ENCODE results near the gene ANKEF1.
A peak's percentile ranks its signal among the peaks of the same experiment; 100 is the strongest.
"Not testable (repeated sequence)": the region's sequence is repeated elsewhere in the genome, so short reads cannot be mapped to it uniquely, and the experiment has no call there.

ANKEF1 gene

DNA sequence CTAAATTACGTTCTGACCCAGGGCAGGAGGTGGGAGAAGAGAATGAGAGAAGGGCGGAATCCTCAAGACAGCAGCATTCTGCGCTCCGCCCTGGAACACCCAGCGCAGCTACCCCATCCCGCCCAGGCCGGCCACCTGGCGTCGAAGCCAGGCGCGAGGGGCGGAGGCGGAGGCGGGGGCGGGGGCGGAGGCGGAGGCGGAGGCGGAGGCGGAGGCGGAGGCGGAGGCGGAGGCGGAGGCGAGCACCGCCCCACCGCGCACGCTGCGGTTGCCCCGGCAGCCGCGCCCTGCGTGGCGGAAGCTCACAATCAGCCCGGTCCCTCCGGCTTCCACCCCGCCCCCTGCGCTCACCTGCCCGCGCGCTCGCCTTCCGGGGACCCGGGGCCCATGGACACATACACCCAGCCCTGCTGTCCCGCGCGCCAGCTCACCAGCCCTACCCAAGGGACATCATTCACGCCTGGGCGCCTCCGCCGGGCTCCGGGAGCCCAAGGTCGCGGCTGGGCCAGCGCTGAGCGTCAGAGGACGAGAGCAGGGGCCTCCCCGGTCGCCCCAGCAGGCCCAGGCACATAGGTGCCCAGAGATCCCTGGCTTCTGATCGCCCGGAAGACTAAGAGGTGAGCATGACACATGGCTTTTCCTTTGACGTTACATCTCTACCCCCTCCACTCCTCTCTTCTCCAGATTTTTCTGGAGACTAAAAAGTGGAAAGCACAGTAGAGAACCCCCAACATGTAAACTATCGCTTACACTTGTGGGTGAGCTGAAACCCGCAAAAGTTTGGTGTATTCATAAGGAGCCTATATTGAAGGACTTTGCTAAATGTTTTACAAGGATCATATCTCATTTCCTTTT is at the start of gene ANKEF1:
Gene ANKEF1 (plus strand): TSS at position 271 of the 855 bp plus-strand sequence. CDS start 3,315 bp downstream, outside the sequence.
- DNase-seq = peak; percentile 37 to 53

DNA sequence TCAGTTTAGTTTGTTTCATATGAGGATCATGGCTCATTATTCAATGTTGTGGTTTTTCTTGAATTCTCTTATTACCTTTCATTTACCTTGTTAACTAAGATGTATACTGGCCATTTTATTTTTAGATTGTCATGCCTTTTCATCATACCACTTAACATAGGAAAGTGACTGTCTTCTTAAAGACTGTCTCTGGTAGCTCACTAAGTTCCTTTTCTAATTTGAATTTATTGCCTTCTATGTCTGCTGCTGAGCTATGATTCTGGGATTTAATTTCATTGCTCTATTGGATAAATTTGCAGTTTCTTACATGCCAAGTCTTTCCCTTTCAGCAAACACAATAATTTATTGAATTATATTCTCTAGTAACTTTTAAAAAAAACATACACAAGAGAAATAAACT is 49.5 kb upstream of the ANKEF1 start:
- no peak for DNase-seq

GRCh38 chr20:9985773-9986172 is 49.0 kb upstream of the ANKEF1 start:
- DNase-seq = no peak

- DNase-seq = no peak
Measured at GRCh38 chr20:9989066-9989724, 45.6 kb upstream of the ANKEF1 start.

GRCh38 chr20:9993137-9993536 is 41.6 kb upstream of the ANKEF1 start:
- DNase-seq = no peak

DNA sequence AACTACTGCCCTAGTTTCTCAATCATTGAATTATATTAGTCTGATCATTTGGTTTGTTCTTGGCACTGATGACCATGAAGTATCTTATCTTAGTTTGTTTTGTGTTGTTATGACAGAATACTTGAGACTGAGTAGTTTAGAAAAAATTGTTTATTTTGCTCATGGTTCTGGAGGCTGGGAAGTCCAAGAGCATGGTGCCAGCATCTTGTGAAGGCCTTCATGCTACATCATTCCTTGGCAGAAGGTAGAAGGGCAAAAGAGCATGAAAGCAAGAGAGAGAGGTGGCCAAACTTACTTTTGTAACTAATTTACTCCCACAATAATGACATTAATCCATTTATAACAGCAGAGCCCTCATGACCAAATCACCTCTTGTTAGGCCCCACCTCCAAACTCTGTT is 40.1 kb upstream of the ANKEF1 start:
- DNase-seq = no peak

- DNase-seq = no peak
Measured at GRCh38 chr20:9995510-9996272, 39.1 kb upstream of the ANKEF1 start.

DNA sequence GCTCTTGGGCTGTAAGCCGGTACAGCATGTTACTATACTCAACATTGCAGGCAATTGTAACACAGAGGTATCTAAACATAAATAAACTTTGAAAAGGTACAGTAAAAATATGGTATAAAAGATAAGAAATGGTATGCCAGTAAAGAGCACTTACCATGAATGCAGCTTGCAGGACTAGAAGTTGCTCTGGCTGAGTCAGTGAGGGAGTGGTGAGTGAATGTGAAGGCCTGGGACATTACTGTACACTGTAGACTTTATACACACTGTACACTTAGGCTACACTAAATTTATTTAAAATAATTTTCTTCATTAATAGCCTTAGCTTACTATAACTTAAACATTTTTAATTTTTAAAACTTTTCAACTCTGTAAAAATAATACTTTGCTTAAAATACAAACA is 37.8 kb upstream of the ANKEF1 start:
- DNase-seq = no peak

GRCh38 chr20:9999645-10000044 is 35.1 kb upstream of the ANKEF1 start:
- no peak for DNase-seq

- no peak for DNase-seq
Measured at GRCh38 chr20:10002866-10003265, 31.9 kb upstream of the ANKEF1 start.

DNA sequence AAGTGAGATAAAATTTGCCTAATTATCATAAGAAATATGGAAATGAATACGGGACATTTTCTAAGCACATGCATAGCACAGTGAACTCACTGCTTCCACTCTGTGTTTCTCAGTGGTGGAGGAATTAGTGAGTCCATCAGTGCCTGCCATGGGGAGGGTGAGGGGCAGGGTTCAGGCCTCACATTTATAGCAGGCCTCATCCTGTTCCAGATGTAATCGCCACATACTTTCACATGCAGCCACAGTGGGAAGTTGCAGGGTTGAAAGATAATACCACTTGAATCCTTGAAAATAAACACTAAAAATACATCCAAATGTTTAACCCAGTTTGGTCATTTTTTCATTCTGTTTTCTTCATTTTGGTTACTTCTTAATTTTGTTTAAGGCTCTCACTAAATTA is 29.9 kb upstream of the ANKEF1 start:
- DNase-seq = no peak

DNA sequence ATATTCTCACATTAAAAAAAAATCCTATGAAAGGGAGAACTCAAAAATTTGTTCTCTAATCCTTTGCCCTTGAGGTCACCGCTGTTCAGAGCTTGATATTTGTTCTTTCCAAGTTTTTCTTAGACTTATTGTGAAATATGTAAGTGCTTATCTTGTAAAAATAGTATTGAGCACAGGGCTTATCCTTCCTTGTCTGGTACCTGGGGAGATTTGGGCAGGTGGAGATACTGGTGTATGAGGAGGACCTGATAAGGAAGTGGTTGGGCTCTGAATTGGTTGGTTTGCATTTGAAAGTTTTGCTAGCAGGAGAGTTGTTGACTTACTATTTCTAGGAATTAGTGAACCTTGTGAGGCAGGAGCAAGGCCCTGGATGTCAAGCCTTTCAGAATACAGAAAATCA is 28.9 kb upstream of the ANKEF1 start:
- DNase-seq = no peak

GRCh38 chr20:10006447-10007090 is 28.2 kb upstream of the ANKEF1 start:
- DNase-seq = no peak

GRCh38 chr20:10007158-10007557 is 27.6 kb upstream of the ANKEF1 start:
- DNase-seq = no peak

DNA sequence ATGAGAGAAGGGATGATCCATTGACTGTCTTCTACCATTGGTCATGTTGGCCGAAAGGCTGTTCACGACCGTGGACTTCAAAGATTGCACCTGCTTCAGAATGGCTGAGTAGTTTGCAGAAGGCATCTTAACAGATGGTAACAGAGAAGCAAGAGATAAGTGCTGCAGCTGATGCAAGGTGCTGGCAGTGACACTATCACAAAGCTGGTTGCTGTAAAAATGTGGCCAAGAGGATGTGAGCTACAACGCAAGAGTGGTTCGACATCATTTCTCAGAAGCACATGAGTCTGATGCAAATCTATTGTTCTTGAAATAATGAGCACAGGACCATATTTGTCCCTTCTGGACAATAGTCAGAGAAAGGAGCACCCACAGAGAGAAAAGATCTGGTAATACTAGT is 27.0 kb upstream of the ANKEF1 start:
- no peak for DNase-seq

DNA sequence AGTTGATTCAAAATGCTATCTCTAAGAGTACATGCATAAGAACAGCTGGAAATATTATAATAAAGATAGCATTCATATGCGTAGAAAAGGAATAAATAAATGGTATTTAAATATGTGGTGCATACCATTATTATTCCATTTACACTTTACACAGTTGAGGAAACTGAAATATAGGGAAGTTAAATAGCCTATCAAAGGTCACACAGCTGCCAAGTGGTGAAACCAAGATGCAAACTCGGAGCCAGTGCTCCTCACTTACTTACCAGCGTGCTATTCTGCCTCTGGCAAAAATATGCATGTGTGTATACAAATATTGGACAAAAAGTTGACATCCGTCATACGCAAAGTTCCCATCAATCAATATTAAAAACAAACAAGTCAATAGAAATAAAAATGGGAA is 22.3 kb upstream of the ANKEF1 start:
- DNase-seq = no peak

DNA sequence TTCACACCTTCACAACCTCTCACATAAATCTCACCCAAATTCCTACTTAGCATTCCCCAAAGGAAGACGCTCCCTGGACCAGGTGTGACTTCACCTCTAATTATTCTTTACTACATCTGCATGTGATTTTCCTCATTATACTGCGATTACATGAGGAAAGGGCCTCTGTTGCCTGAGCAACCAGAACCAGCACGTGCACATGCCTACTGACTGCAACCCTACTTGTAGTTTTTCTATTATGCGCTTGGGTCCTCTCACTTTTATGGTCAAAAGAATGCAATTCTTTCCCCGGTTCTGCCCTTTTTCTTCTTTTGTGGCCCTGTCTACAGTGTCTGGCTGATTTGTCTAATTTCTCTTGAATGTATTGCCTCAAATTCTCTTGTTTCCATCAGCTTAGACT is 20.4 kb upstream of the ANKEF1 start:
- DNase-seq = no peak

DNA sequence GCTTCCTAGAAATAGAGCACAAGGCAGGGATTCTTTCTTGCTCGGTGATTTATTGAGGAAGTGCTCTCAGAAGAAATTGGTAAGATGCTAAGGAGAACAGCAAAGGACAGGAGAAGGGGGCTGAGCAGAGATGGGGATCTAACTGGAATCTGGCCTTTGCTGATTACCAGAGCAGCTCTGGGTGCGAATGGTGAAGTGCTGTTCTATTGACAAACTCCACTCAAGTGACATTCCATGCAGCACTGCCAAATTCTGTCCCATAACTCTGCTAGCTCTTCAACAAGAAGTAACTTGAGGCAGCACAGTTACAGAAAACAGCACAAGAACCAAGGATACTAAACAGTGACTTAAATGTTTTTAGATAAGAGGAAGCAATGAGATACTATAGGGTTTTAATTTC is 13.8 kb upstream of the ANKEF1 start:
- DNase-seq = no peak

DNA sequence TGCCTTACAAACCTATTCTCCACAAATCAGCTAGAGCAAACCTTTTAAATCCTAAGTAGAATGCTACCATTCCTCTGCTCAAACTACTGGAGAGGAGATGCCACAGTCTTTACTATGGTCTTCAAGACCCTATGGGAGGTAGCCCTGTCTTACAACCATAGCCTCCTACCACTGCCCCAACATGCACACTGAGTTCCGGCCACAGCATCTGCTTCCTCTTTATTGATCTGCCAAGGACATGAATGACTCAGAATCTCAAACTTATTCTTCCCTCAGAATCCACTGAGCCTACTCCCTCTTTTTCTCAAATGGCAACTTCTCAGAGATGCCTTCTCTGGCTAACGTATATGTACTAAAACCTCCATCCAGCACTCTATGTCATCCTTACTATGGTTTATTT is 12.2 kb upstream of the ANKEF1 start:
- DNase-seq = no peak

DNA sequence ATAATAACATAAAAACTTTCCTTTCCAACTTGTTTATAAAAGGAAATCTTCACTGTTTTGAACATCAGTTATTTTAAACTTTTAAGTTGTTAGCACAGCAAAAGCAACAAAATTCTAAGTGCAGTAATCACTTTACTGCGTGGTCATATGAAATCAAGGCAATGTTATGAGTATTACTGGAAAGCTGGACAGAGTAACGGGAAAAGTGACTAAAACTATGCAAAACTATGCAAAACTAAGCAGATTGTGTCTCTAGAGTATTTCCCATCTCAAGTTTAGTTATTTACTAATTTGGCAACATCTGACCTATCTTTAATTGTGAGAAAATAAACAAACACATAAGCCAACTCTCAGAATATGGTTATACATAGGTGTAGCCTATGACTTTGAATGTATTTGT is 10.9 kb upstream of the ANKEF1 start:
- no peak for DNase-seq

GRCh38 chr20:10031451-10032215 is 3.2 kb upstream of the ANKEF1 start:
- DNase-seq = not testable (repeated sequence)

DNA sequence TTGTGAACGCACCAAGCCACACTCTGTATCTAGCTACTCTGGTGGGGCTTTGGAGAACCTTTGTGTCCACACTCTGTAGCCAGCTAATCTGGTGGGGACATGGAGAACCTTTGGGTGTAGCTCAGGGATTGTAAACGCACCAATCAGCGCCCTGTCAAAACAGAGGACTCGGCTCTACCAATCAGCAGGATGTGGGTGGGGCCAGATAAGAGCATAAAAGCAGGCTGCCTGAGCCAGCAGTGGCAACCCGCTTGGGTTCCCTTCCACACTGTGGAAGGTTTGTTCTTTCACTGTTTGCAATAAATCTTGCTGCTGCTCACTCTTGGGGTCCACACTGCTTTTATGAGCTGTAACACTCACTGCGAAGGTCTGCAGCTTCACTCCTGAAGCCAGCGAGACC is 2.5 kb upstream of the ANKEF1 start:
- not testable (repeated sequence) for DNase-seq
